Stimulated activated CD4-positive, alpha-beta T cell treated with anti-CD3 and anti-CD28 coated beads, Interleukin-1b, Interleukin-23, amount 100 ng/mL, for 24 hours (primary cell): ENCODE data around the gene NAIP.
"Not testable (repeated sequence)": the region's sequence is repeated elsewhere in the genome, so short reads cannot be mapped to it uniquely, and the experiment has no call there.

Experiments
- DNase-seq, 4 experiments: peaks; one replicate each; pipeline ENCODE4 v3.0.0-alpha.2; 2020; ENCODE audit warnings: low read depth in 4 of 4, low spot score in 1 of 4

Gene NAIP

GRCh38 chr5:71025289-71025953, at the start of gene NAIP:
Gene NAIP (minus strand): TSS chr5:71025339. CDS start chr5:71012915, 12,424 bp downstream.
- DNase-seq, result not testable (repeated sequence)

GRCh38 chr5:71067262-71067928, 42.3 kb upstream of the NAIP start, which contains the start of gene GTF2H2:
Gene GTF2H2 (minus strand): TSS chr5:71067676. CDS start chr5:71062763, 4,913 bp downstream.
- DNase-seq, result not testable (repeated sequence)

GRCh38 chr5:71061322-71061721, 36.2 kb upstream of the NAIP start:
- DNase-seq, result not testable (repeated sequence)

GRCh38 chr5:71059426-71059825, 34.3 kb upstream of the NAIP start:
- DNase-seq, result not testable (repeated sequence)

GRCh38 chr5:71044808-71045207, 19.7 kb upstream of the NAIP start:
- not testable (repeated sequence) for DNase-seq

GRCh38 chr5:71044128-71044527, 19.0 kb upstream of the NAIP start:
- DNase-seq, result not testable (repeated sequence)

GRCh38 chr5:71031046-71031776, 6.1 kb upstream of the NAIP start:
- not testable (repeated sequence) for DNase-seq

GRCh38 chr5:71020643-71021042, 4.5 kb downstream of the NAIP start:
- not testable (repeated sequence) for DNase-seq

GRCh38 chr5:71018376-71019005, 6.6 kb downstream of the NAIP start:
- DNase-seq, result not testable (repeated sequence)

GRCh38 chr5:71014176-71014575, 11.0 kb downstream of the NAIP start:
- no peak for DNase-seq

GRCh38 chr5:71013575-71013974, 11.6 kb downstream of the NAIP start:
- no peak for DNase-seq

GRCh38 chr5:71011194-71011792, 13.8 kb downstream of the NAIP start:
- no peak for DNase-seq

- DNase-seq, result not testable (repeated sequence)
Observed at GRCh38 chr5:71006983-71007382, 18.2 kb downstream of the NAIP start.

GRCh38 chr5:70984882-70985281, 40.3 kb downstream of the NAIP start:
- DNase-seq, result not testable (repeated sequence)

- DNase-seq, result not testable (repeated sequence)
Observed at GRCh38 chr5:70967220-70967619, 57.9 kb downstream of the NAIP start.

GRCh38 chr5:70964531-70964930, 60.6 kb downstream of the NAIP start:
- not testable (repeated sequence) for DNase-seq

- DNase-seq, result not testable (repeated sequence)
Observed at GRCh38 chr5:70953068-70953467, 72.1 kb downstream of the NAIP start.

- not testable (repeated sequence) for DNase-seq
Observed at GRCh38 chr5:70932560-70932959, 92.6 kb downstream of the NAIP start.

GRCh38 chr5:70931709-70932368, 93.3 kb downstream of the NAIP start:
- not testable (repeated sequence) for DNase-seq

- not testable (repeated sequence) for DNase-seq
Observed at GRCh38 chr5:70925211-70925562, 100.0 kb downstream of the NAIP start.
